Naive B cell (primary cell): ENCODE data around the gene ADAMTS17. TPM values are rescaled to one million over a fixed set of nuclear protein-coding genes. Genes with fewer than 3 reads are reported as not detected.

ENCODE experiments used
- ATAC-seq, 2 donors: fragments of 150-1000 bp; cut with Tn5 transposase; 2 replicates each; pipeline ENCODE4 v1.10.0; 2021; ENCODE audit warnings: low read depth in 2 of 2, mild to moderate bottlenecking in 2 of 2, moderate library complexity in 2 of 2
- DNase-seq: peaks from one replicate; pipeline ENCODE4 v3.0.0; 2022
- H3K27ac Mint-ChIP-seq, 6 donors: one replicate each; pipeline ENCODE4 v1.8.0; 2020 to 2022; ENCODE audit warnings: mild to moderate bottlenecking in 6 of 6, mixed read lengths in 6 of 6, moderate library complexity in 5 of 6, inconsistent platforms in 2 of 6
- H3K27me3 Mint-ChIP-seq, 3 donors: one replicate each; pipeline ENCODE4 v1.8.0; 2021 to 2022; ENCODE audit warnings: mixed read lengths in 3 of 3, mild to moderate bottlenecking in 1 of 3
- H3K36me3 Mint-ChIP-seq, 2 donors: one replicate each; pipeline ENCODE4 v1.8.0; 2020 to 2022; ENCODE audit warnings: mixed read lengths in 2 of 2, inconsistent platforms in 1 of 2, mild to moderate bottlenecking in 1 of 2
- H3K4me1 Mint-ChIP-seq, 3 donors: one replicate each; pipeline ENCODE4 v1.8.0; 2020 to 2022; ENCODE audit warnings: mixed read lengths in 3 of 3, inconsistent platforms in 1 of 3, mild to moderate bottlenecking in 1 of 3, moderate library complexity in 1 of 3
- H3K4me3 Mint-ChIP-seq, 8 donors: one replicate each; pipeline ENCODE4 v1.8.0; 2020 to 2022; ENCODE audit warnings: mild to moderate bottlenecking in 8 of 8, mixed read lengths in 8 of 8, moderate library complexity in 8 of 8, inconsistent platforms in 2 of 8
- H3K9me3 Mint-ChIP-seq, 7 donors: one replicate each; pipeline ENCODE4 v1.8.0; 2020 to 2022; ENCODE audit warnings: mixed read lengths in 7 of 7, mild to moderate bottlenecking in 5 of 7, inconsistent platforms in 2 of 7, moderate library complexity in 1 of 7
- polyA plus RNA-seq, 6 donors: library from polyadenylated mRNA; unstranded; fragments of 300-500 nt; fragmentation: Illumina TruSeq; gene quantifications; one replicate each; pipeline ENCODE4 v1.2.3, GENCODE V29; 2021; ENCODE audit warnings: low read depth in 6 of 6

ADAMTS17 gene
- polyA plus RNA-seq, 6 donors from 2014 or later, result not detected

- peaks cover 0 to 10% (median 7%) of the 10 kb centered on the region in 3 donors for H3K27me3 Mint-ChIP-seq
- H3K4me3 Mint-ChIP-seq, result no peak overlapping the region
- H3K4me1 Mint-ChIP-seq, result no peaks in the 10 kb centered on the region
- ATAC-seq (no peak), DNase-seq (no peak)
- peaks cover 0 to 3% (median 0%) of the 10 kb centered on the region in 7 donors for H3K9me3 Mint-ChIP-seq
- no peak overlapping the region for H3K27ac Mint-ChIP-seq
- H3K36me3 Mint-ChIP-seq, result no peaks in the 10 kb centered on the region
These were observed 373.9 kb downstream of the ADAMTS17 start for GRCh38 chr15:99967841-99968371.

- H3K36me3 Mint-ChIP-seq, result no peaks in the 10 kb centered on the region
- H3K27ac Mint-ChIP-seq, result no peak overlapping the region
- ATAC-seq (no peak), DNase-seq (no peak)
- H3K4me3 Mint-ChIP-seq, result no peak overlapping the region
- H3K27me3 Mint-ChIP-seq, result peaks cover 0 to 10% (median 7%) of the 10 kb centered on the region in 3 donors
- H3K4me1 Mint-ChIP-seq, result no peaks in the 10 kb centered on the region
- peaks cover 0 to 7% (median 4%) of the 10 kb centered on the region in 7 donors for H3K9me3 Mint-ChIP-seq
These were observed 375.0 kb downstream of the ADAMTS17 start for GRCh38 chr15:99966815-99967214.

DNA sequence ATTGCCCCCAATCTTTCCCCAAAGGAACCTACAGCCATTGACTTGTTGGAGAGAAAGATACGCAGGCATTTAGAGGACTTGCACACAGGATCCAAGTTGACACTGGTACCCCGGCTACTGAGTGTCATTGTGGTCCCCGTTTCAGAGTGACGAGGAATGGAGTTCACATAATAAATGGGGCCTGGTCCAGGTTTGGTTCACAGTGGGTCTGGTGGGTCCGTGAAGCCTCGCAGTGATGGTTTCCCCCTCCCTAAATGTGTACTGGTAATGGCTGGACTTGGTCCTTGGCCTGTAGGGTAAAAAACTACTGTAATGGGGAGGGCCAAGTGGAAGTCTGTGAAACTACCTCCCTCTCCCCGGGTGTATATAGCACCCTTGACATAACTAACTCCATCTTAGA, 376.4 kb downstream of the ADAMTS17 start:
- DNase-seq (no peak), ATAC-seq (no peak)
- H3K27ac Mint-ChIP-seq, result no peak overlapping the region
- no peaks in the 10 kb centered on the region for H3K4me1 Mint-ChIP-seq
- H3K9me3 Mint-ChIP-seq, result peaks cover 0 to 8% (median 5%) of the 10 kb centered on the region in 7 donors
- peaks cover 0 to 7% (median 5%) of the 10 kb centered on the region in 3 donors for H3K27me3 Mint-ChIP-seq
- H3K36me3 Mint-ChIP-seq, result no peaks in the 10 kb centered on the region
- H3K4me3 Mint-ChIP-seq, result no peak overlapping the region

GRCh38 chr15:99963976-99964375, 377.8 kb downstream of the ADAMTS17 start:
- Mint-ChIP-seq H3K36me3 (no peaks in the 10 kb centered on the region), H3K4me1 (no peaks in the 10 kb centered on the region), H3K4me3 (no peak overlapping the region), H3K9me3 (peaks cover 0 to 8% (median 4%) of the 10 kb centered on the region in 7 donors), H3K27me3 (peaks cover 4 to 12% (median 9%) of the 10 kb centered on the region in 3 donors), H3K27ac (no peak overlapping the region)
- ATAC-seq (no peak), DNase-seq (no peak)

- no peak overlapping the region for H3K4me3 Mint-ChIP-seq
- H3K27ac Mint-ChIP-seq, result no peak overlapping the region
- peaks cover 0 to 8% (median 4%) of the 10 kb centered on the region in 7 donors for H3K9me3 Mint-ChIP-seq
- no peak for ATAC-seq
- no peaks in the 10 kb centered on the region for H3K4me1 Mint-ChIP-seq
- H3K36me3 Mint-ChIP-seq, result no peaks in the 10 kb centered on the region
- H3K27me3 Mint-ChIP-seq, result peaks cover 6 to 15% (median 13%) of the 10 kb centered on the region in 3 donors
- DNase-seq, result no peak
These were observed 378.5 kb downstream of the ADAMTS17 start for GRCh38 chr15:99963096-99963825.

DNA sequence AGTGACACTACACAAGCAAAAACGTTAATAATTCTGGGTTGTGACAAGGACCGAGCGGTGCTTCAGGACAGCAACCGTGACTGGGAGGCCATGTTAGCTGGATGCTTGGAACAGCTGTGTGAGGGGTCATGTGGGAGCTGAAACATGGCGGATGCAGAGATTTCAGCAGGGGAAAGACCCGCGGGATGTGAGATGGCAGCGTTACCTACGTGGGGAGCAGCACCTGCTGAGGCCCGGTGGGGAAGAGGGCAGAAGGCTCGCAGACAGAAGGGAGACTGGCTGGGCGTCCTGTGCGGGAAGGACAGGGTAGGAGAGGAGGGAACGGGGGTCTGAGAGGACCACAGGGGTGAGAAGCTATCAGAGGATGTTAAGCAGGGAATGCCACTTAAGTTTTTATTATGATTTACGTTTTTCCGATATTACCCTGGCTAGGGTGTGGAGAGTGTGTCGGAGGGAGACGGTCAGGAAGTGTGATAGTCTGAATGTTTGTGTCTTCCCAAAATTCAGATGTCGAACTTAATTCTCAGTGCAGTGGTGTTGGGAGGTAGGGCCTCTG, 379.7 kb downstream of the ADAMTS17 start:
- H3K27ac Mint-ChIP-seq, result no peak overlapping the region
- no peak for DNase-seq
- peaks cover 0 to 8% (median 4%) of the 10 kb centered on the region in 7 donors for H3K9me3 Mint-ChIP-seq
- ATAC-seq, result no peak
- peaks cover 7 to 25% (median 24%) of the 10 kb centered on the region in 3 donors for H3K27me3 Mint-ChIP-seq
- no peak overlapping the region for H3K4me3 Mint-ChIP-seq
- no peaks in the 10 kb centered on the region for H3K4me1 Mint-ChIP-seq
- H3K36me3 Mint-ChIP-seq, result no peaks in the 10 kb centered on the region

- no peak for DNase-seq
- no peak for ATAC-seq
- no peaks in the 10 kb centered on the region for H3K36me3 Mint-ChIP-seq
- H3K27ac Mint-ChIP-seq, result no peak overlapping the region
- peaks cover 0 to 8% (median 6%) of the 10 kb centered on the region in 7 donors for H3K9me3 Mint-ChIP-seq
- H3K4me1 Mint-ChIP-seq, result no peaks in the 10 kb centered on the region
- H3K27me3 Mint-ChIP-seq, result peaks cover 7 to 35% (median 29%) of the 10 kb centered on the region in 3 donors
- no peak overlapping the region for H3K4me3 Mint-ChIP-seq
These were observed 380.7 kb downstream of the ADAMTS17 start for GRCh38 chr15:99961011-99961441.

GRCh38 chr15:99959326-99959725, 382.4 kb downstream of the ADAMTS17 start:
- DNase-seq (no peak), ATAC-seq (no peak)
- H3K27me3 Mint-ChIP-seq, result peaks cover 12 to 48% (median 29%) of the 10 kb centered on the region in 3 donors
- H3K36me3 Mint-ChIP-seq, result no peaks in the 10 kb centered on the region
- peaks cover 0 to 8% (median 6%) of the 10 kb centered on the region in 7 donors for H3K9me3 Mint-ChIP-seq
- H3K4me1 Mint-ChIP-seq, result no peaks in the 10 kb centered on the region
- no peak overlapping the region for H3K4me3 Mint-ChIP-seq
- H3K27ac Mint-ChIP-seq, result no peak overlapping the region

GRCh38 chr15:99958426-99959097, 383.2 kb downstream of the ADAMTS17 start:
- Mint-ChIP-seq H3K4me3 (no peak overlapping the region), H3K36me3 (no peaks in the 10 kb centered on the region), H3K9me3 (peaks cover 0 to 8% (median 4%) of the 10 kb centered on the region in 7 donors), H3K27me3 (peaks cover 10 to 48% (median 24%) of the 10 kb centered on the region in 3 donors), H3K4me1 (no peaks in the 10 kb centered on the region), H3K27ac (no peak overlapping the region)
- ATAC-seq (no peak), DNase-seq (no peak)

- ATAC-seq, result no peak
- H3K27ac Mint-ChIP-seq, result no peak overlapping the region
- no peaks in the 10 kb centered on the region for H3K4me1 Mint-ChIP-seq
- no peaks in the 10 kb centered on the region for H3K36me3 Mint-ChIP-seq
- peaks cover 8 to 48% (median 24%) of the 10 kb centered on the region in 3 donors for H3K27me3 Mint-ChIP-seq
- H3K9me3 Mint-ChIP-seq, result peaks cover 0 to 8% (median 4%) of the 10 kb centered on the region in 7 donors
- no peak for DNase-seq
- no peak overlapping the region for H3K4me3 Mint-ChIP-seq
These were observed 384.1 kb downstream of the ADAMTS17 start for GRCh38 chr15:99957642-99958013.

DNA sequence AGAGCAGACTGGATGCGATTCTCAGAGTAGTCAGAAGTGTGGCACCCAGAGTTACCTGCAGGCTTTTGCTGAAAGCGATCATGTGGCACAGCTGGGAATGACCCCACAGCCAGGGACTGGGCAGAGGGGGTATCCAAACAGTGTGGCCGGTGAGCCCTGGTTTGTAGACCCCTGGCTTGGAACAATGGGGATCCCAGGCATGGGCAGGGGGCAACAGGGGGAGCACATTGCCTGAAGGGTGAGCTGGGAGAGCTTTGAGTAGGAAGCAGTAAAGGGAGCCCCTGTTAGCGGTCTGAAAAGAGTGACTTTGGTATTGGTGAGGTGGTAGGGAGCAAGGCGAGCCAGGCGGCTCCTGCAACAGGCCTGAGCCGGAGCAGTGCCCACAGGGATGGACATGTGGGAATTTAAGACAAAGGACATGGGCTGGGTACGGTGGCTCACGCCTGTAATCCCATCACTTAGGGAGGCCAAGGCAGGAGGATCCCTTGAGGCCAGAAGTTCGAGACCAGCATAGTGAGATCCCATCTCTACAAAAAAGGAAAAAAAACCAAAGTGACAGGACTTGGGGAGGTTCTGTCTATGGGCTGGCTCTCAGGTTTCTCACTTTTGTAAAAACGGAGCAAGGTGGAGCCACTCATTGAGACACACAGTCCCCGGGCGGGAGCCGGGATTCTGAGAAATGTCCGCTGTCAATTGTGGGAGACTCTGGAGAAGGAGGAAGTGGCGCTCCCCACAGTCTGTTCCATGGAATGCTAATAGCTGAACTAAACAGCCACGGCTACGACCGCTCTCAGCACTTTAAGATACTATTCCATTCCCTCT, 384.7 kb downstream of the ADAMTS17 start:
- Mint-ChIP-seq H3K36me3 (no peaks in the 10 kb centered on the region), H3K4me1 (no peaks in the 10 kb centered on the region), H3K4me3 (no peak overlapping the region), H3K27me3 (peaks cover 8 to 48% (median 24%) of the 10 kb centered on the region in 3 donors), H3K27ac (peak overlapping the region in 1 of 6 donors; percentile 44), H3K9me3 (peaks cover 0 to 7% (median 3%) of the 10 kb centered on the region in 7 donors)
- DNase-seq (no peak), ATAC-seq (no peak)

DNA sequence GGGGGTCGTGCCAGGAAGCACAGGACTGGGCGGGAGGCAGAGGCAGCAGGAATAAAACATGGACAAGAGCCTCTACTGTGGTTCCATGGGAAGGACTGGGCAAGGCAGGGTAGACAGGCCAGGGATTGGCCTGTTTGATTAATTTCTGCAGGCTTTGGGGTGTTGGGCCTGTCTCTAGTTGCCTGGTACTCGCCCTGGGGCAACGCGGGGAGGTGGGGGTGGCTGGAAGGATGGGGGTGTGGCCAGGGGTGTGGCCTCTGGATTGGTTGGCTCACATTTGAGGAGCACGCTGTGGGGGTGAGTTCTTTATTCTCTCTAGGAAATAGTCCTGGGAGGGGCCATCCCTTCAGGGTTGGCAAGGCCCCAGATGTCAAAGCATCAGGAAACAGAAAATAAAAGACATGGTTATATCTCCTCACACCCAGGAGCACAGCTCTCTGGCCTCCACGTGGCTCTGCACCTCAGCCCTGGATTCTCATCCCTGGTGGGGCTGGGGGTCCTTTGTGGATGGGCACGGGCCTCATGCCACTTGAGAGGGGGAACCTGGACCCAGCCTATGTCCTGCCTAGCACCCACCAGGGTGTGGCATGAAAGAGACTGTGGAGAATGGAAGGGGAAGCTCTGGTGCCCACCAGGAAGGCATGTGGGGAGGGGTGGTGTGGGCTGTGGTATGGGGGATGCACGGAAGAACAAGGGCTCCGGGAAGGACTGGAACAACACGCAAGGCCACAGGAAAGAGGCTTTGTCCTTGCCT, 385.6 kb downstream of the ADAMTS17 start:
- Mint-ChIP-seq H3K4me1 (no peaks in the 10 kb centered on the region), H3K36me3 (no peaks in the 10 kb centered on the region), H3K9me3 (peaks cover 0 to 5% (median 1%) of the 10 kb centered on the region in 7 donors), H3K27ac (peak overlapping the region in 2 of 6 donors; percentile 44 to 72), H3K27me3 (peaks cover 8 to 48% (median 24%) of the 10 kb centered on the region in 3 donors), H3K4me3 (peak overlapping the region in 1 of 8 donors; percentile 53)
- DNase-seq, result no peak
- ATAC-seq, result no peak
